ENCODE results near the gene FLOT1.
A peak's percentile ranks its signal among the peaks of the same experiment; 100 is the strongest.
"Not testable (repeated sequence)": the region's sequence is repeated elsewhere in the genome, so short reads cannot be mapped to it uniquely, and the experiment has no call there.

Gene FLOT1

GRCh38 chr6:30744054-30744805 lies 1.7 kb upstream of the FLOT1 start, which contains the start of gene IER3:
Gene IER3, minus strand, starts transcription at chr6:30744547. Its CDS starts 29 bp downstream, at chr6:30744518.
- peak; percentile 87 for DNase-seq

- DNase-seq = peak; percentile 52
Observed at GRCh38 chr6:30743099-30744053, 889 bp upstream of the FLOT1 start.

DNA sequence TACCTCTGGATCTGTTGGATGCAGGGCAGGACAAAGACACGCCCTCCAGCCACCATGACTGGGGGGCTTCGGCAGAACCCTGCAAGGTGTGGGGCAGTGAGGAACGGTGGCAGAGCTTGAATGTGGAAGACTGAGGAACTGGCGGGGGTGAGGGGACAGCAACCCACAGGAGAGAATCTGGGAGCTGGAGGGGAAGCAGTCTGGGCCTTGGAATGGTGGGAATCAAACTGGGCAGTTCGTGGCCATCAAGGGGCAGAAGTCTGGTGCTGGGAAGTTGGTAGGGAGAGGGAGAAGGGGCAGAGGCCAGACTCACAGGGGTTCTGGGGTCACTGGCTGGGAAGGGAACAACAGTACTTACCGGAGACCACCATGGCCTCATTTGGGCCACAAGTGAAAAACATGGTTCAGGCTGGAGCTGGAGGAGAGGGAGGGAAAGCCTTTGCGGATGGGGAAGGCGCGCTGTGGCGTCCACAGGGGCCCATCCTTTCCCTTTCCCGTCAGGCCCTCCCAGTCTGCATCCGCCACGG lies 635 bp downstream of the FLOT1 start:
- no peak for DNase-seq

- no peak for DNase-seq
Observed at GRCh38 chr6:30741063-30741779, 1.3 kb downstream of the FLOT1 start.

GRCh38 chr6:30740540-30740870 lies 2.0 kb downstream of the FLOT1 start:
- no peak for DNase-seq

DNA sequence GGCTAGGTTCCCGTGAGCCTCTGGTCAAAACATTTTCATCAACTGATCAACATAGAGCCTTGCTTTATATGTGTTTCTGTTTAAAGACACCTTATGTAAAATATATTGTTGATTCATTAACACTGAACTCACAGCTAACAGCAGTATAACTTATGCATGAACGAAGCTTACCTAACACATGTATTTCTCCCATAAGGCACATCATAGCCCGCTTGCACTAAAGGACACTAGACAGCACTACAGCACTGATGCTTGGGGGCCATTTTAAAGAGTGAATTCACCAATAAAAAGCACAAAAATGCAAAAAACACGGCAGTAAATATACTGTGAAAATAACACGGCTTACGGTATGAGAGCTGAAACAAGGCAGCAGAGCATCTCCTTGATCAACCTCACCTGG lies 4.0 kb downstream of the FLOT1 start:
- DNase-seq = no peak

DNA sequence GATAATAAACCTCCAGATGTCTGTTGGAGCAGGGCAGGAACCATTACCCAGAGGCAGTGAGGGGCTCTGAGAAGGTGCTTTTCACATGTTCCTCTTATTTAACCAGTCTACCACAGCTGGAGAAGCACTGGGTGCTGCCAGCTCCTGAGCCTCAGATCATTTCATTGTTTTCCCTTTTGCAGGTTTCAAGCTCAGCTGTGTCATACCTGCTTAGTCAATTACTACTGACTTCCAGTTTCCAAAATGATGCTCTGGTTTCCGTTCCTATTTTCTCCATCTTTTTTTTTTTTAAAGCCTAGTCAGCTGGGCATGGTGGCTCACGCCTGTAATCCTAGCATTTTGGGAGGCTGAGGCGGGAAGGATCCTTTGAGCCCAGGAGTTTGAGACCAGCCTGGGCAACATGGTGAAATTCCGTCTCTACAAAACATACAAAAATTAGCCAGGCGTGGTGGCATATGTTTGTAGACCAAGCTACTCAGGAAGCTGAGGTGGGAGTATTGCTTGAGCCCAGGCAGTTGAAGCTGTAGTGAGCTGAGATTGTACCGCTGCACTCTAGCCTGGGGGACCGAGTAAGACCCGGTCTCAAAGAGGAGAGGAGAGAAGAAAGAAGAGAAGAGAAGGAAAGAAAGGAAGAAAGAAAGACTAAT lies 6.7 kb downstream of the FLOT1 start:
- DNase-seq = no peak

DNA sequence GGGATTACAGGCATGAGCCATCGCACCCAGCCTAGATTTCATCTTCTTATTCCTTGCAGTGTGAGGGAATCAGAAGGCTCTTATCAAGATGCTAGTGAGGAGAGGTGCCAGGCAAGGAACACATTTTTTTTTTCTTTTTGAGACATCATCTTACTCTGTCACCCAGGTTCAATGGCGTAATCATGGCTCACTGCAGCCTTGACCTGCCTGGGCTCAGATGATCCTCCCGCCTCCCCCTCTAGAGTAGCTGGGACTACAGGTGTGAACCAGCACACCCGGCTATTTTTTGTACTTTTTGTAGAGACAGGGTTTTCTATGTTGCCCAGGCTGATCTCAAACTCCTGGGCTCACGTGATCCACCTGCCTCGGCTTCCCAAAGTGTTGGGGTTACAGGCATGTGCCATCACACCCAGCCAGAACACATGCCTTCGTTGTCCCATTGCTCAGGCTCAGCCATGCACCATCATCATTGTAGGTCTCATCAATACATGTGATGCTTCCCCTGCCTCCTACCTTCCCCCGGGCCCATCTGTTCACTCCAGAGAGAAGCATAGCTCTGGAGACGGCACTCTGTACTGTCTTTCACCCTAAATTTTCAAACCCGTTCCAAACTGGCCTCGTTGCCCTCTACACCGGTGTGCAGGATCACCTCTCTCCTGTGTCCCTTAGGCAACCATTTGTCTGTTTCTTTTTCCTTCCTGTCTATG lies 10.1 kb downstream of the FLOT1 start:
- no peak for DNase-seq

DNA sequence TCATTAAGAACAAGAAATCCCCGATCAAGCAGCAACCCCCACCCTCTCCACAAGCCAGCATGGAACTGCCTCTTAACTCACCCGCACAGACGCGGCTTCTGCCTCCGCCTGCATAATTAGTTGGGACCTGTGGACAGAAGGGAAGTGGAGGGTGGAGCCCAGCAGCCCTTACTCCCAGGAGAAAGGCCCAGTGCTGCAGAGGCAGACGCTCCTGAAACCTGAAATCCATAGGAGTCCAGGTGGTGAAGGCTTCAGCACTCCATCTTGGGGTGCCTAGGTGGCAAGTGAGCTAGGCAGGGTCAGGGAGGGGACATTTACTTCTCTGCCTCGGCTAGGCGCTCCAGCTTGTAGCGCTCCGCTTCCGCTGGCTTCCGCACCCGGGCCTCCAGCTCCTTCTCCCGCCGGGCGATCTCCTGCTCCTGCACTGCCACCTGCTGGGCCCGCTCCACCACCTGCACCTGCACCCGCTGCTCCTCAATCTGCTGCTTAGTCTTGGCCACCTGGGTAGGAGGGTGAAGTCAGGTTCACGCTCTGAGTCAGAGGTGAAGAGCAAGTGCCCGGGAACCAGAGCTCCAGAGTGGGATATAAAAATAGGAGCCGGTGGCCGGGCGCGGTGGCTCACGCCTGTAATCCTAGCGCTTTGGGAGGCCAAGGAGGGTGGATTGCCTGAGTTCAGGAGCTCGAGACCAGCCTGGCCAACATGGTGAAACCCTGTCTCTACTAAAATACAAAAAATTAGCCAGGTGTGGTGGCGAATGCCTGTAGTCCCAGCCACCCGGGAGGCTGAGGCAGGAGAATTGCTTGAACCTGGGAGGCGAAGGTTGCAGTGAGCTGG lies 11.7 kb downstream of the FLOT1 start:
- peak; percentile 88 for DNase-seq

GRCh38 chr6:30727920-30728553 lies 14.4 kb downstream of the FLOT1 start:
- no peak for DNase-seq

- no peak for DNase-seq
Observed at GRCh38 chr6:30726506-30727413, 15.7 kb downstream of the FLOT1 start.

DNA sequence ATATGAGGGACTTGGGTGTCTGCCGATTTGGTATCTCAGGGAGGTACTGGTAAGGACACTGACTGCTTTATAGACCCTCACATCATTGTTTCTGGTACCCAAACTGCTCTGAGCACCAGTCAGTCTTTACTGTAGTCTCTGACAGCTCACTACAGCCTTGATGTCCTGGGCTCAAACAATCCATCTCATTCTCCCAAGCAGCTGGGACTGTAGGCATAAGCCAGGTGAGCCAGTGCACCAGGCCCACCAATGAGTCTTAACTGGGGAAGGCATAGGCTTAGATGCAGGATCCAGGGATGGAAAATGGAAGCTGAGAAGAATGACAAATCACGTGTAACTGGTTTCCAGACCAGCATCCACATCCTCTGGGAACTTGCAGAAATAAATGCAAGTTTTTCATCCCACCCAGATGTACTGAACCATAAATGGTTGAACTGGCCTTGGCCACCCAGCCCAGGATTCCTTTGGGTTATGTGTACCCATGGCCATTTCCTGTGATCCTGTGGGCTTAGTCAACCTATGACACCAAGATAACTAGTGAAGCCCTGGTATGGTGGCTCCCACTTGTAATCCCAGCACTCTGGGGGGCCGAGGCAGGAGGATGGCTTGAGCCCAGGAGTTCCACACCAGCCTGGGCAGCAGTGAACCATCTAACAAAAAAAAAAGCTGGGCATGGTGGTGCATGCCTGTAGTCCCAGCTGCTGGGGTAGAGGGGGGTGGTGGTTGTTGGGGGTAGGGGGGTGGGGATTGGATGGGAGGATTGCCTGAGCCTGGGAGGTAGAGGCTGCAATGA lies 16.6 kb downstream of the FLOT1 start:
- no peak for DNase-seq

DNA sequence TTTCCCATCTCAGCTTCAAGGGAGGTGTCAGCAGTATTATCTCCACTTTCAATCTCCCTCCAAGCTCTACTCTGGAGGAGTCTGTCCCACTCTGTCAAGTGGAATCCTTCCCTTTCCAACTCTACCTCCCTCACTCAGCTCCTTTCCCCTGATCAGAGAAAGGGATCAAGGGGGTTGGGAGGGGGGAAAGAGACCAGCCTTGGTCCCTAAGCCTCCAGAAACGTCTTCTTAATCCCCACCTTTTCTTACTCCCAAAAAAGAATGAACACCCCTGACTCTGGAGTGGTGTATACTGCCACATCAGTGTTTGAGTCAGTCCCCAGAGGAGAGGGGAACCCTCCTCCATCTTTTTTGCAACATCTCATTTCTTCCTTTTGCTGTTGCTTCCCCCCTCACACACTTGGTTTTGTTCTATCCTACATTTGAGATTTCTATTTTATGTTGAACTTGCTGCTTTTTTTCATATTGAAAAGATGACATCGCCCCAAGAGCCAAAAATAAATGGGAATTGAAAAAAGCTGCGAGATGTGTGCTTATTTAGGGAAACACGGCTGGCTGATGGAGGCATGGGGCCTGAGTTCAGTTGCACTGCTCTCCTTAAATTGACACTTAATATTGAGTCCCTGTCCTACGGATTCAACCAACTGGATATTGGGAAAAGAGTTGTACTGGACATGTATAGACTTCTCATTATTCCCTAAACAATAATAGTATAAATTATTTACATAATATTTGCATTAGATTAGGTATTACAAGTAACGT lies 17.4 kb downstream of the FLOT1 start:
- no peak for DNase-seq

DNA sequence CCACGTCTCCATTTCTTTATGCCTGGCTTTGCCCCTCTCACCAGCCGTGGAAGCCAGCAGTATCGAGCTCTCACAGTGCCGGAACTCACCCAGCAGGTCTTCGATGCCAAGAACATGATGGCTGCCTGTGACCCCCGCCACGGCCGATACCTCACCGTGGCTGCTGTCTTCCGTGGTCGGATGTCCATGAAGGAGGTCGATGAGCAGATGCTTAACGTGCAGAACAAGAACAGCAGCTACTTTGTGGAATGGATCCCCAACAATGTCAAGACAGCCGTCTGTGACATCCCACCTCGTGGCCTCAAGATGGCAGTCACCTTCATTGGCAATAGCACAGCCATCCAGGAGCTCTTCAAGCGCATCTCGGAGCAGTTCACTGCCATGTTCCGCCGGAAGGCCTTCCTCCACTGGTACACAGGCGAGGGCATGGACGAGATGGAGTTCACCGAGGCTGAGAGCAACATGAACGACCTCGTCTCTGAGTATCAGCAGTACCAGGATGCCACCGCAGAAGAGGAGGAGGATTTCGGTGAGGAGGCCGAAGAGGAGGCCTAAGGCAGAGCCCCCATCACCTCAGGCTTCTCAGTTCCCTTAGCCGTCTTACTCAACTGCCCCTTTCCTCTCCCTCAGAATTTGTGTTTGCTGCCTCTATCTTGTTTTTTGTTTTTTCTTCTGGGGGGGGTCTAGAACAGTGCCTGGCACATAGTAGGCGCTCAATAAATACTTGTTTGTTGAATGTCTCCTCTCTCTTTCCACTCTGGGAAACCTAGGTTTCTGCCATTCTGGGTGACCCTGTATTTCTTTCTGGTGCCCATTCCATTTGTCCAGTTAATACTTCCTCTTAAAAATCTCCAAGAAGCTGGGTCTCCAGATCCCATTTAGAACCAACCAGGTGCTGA lies 18.4 kb downstream of the FLOT1 start:
- not testable (repeated sequence) for DNase-seq

DNA sequence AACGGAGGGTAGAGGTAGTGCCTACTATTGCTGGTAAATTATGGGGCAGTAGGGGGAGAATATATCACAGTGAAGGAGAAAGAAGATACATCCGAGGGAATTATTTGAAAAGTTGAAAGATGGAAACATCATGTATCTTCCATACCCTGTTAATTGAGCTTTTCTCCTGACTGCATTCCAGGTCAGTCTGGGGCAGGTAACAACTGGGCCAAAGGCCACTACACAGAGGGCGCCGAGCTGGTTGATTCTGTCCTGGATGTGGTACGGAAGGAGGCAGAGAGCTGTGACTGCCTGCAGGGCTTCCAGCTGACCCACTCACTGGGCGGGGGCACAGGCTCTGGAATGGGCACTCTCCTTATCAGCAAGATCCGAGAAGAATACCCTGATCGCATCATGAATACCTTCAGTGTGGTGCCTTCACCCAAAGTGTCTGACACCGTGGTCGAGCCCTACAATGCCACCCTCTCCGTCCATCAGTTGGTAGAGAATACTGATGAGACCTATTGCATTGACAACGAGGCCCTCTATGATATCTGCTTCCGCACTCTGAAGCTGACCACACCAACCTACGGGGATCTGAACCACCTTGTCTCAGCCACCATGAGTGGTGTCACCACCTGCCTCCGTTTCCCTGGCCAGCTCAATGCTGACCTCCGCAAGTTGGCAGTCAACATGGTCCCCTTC lies 19.2 kb downstream of the FLOT1 start:
- DNase-seq = not testable (repeated sequence)
